ENCODE results near the gene SYT1. TPM values are rescaled to one million over a fixed set of nuclear protein-coding genes. Genes with fewer than 3 reads are reported as not detected.

SYT1 gene
- total RNA-seq, 1 donor from 2014 or later = 19.5 TPM

DNA sequence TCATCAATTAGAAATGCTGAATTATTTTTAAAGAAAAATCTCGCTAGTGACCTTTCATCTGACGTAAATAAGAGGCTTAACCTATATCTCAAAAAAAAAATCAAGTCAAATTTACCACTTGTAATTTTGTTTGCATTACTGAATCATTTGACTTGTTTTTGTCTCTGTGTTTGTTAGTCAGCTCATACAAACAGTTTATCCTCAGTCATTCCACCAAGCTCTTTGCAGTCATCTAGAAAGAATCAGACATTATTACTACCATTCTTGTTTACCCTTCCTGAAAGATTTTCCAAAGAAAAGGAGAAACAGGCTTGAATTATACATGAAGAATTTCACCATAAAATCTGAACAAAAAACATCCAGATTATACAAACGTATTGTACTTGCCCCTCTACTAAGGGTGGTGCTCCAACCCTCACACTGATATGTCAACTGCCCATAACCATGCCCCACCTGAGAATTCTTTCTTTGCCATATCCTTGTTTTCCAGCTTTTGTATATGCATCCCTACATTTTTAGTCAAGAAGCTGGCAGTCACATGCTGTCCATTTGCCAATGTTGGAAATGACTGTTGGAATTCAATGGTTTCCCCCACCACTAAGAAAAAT, 569.0 kb downstream of the SYT1 start:
- H3K4me3 Mint-ChIP-seq = no peak overlapping the region

DNA sequence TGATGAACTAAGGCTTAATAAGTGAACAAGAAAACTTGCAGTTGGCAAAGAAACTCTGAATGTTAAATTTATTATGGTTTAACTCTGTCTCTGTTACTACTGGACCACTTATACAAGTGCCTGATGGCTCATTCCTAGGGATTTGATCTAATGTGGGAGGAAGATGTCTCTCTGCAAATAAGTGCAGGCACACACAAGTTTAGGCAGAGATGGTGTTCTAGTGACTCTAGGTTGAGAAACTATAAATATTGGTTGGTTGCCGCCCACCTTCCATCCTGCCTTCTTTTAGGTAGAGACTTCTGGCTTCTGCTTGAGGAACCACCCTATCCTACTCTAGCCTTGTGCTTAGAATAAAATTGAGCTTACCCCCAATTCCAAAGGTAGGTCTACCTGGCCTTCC, 570.0 kb downstream of the SYT1 start:
- H3K27me3 Mint-ChIP-seq (ENCODE audit: low read depth) = no peaks in the 10 kb centered on the region
- no peak overlapping the region for H3K4me3 Mint-ChIP-seq
- no peaks in the 10 kb centered on the region for H3K9me3 Mint-ChIP-seq
- TF ChIP-seq, protein P1, sequence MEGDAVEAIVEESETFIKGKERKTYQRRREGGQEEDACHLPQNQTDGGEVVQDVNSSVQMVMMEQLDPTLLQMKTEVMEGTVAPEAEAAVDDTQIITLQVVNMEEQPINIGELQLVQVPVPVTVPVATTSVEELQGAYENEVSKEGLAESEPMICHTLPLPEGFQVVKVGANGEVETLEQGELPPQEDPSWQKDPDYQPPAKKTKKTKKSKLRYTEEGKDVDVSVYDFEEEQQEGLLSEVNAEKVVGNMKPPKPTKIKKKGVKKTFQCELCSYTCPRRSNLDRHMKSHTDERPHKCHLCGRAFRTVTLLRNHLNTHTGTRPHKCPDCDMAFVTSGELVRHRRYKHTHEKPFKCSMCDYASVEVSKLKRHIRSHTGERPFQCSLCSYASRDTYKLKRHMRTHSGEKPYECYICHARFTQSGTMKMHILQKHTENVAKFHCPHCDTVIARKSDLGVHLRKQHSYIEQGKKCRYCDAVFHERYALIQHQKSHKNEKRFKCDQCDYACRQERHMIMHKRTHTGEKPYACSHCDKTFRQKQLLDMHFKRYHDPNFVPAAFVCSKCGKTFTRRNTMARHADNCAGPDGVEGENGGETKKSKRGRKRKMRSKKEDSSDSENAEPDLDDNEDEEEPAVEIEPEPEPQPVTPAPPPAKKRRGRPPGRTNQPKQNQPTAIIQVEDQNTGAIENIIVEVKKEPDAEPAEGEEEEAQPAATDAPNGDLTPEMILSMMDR (conservative IDR thresholded peaks at IDR 0.05) = no peak
- no peaks in the 10 kb centered on the region for H3K4me1 Mint-ChIP-seq
- no peaks in the 10 kb centered on the region for H3K36me3 Mint-ChIP-seq (ENCODE audit: low read depth)
- DNase-seq (ENCODE audit: low read depth, low spot score) = no peak
- H3K27ac Mint-ChIP-seq (ENCODE audit: unreplicated experiment) = no peak overlapping the region

More for the DNA sequence above, 569.0 kb downstream of the SYT1 start:
- Mint-ChIP-seq H3K27ac (ENCODE audit: unreplicated experiment) (no peak overlapping the region), H3K4me1 (no peaks in the 10 kb centered on the region), H3K27me3 (ENCODE audit: low read depth) (no peaks in the 10 kb centered on the region), H3K9me3 (no peaks in the 10 kb centered on the region), H3K36me3 (ENCODE audit: low read depth) (no peaks in the 10 kb centered on the region)
- DNase-seq (ENCODE audit: low read depth, low spot score) = no peak
- TF ChIP-seq, protein P1 (conservative IDR thresholded peaks at IDR 0.05) = no peak

DNA sequence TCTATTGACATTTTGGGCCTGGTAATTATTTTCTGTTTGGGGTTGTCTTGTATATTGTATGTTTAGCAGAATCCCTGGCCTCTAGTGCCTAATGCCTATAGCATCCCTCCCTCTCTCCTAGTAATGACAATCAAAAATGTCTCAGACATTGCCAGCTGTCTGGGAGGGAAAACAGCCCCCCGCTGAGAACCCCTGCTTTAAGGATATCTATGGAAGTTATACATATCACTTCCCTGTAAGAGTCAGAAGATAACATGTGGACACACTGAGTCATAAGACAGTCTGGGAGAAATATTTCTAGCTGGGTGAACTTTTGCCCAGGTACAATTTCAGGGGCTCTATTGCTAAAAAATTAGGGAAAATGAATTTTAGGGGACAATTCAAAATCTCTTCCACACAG, 571.2 kb downstream of the SYT1 start:
- Mint-ChIP-seq H3K27ac (ENCODE audit: unreplicated experiment) (no peak overlapping the region), H3K27me3 (ENCODE audit: low read depth) (no peaks in the 10 kb centered on the region), H3K4me3 (no peak overlapping the region), H3K9me3 (no peaks in the 10 kb centered on the region), H3K36me3 (ENCODE audit: low read depth) (no peaks in the 10 kb centered on the region), H3K4me1 (no peaks in the 10 kb centered on the region)
- no peak for DNase-seq (ENCODE audit: low read depth, low spot score)
- TF ChIP-seq, protein P1 (conservative IDR thresholded peaks at IDR 0.05) = no peak

DNA sequence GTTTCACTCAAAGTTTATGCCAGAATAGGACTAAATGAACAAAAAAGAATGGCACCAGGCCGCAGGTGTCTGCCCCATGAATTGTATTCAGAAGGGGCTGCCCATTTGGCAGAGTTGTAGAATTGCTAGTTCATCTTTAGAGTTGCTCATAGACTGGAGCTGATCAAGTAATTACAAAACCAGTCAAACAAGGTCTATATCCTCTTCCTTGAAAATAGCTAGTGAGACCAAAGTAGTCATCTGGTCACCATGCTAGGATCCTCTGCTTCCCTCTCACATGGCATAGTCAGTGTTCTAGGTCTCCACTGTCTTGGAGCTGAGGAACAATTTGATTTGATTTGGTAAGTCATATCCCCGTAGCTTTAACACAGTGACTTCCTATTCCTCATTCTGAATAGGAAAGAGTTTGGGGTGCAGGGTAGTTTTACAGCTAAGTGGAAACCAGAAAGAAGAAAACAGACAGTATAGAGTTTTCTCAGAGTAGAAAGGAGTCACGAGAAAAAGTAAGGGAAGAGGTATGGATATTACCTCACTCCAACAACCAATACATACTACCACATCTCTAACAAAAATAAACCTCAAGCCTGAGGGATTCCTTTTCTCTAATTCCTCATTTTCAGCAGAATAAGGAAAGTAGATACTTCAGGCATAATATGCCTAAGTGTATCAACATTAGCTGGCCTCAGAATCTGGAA, 574.1 kb downstream of the SYT1 start:
- no peaks in the 10 kb centered on the region for H3K9me3 Mint-ChIP-seq
- no peak overlapping the region for H3K27ac Mint-ChIP-seq (ENCODE audit: unreplicated experiment)
- H3K27me3 Mint-ChIP-seq (ENCODE audit: low read depth) = no peaks in the 10 kb centered on the region
- no peaks in the 10 kb centered on the region for H3K4me1 Mint-ChIP-seq
- H3K36me3 Mint-ChIP-seq (ENCODE audit: low read depth) = no peaks in the 10 kb centered on the region
- no peak overlapping the region for H3K4me3 Mint-ChIP-seq
- DNase-seq (ENCODE audit: low read depth, low spot score) = no peak
- TF ChIP-seq, protein P1 (conservative IDR thresholded peaks at IDR 0.05) = no peak

DNA sequence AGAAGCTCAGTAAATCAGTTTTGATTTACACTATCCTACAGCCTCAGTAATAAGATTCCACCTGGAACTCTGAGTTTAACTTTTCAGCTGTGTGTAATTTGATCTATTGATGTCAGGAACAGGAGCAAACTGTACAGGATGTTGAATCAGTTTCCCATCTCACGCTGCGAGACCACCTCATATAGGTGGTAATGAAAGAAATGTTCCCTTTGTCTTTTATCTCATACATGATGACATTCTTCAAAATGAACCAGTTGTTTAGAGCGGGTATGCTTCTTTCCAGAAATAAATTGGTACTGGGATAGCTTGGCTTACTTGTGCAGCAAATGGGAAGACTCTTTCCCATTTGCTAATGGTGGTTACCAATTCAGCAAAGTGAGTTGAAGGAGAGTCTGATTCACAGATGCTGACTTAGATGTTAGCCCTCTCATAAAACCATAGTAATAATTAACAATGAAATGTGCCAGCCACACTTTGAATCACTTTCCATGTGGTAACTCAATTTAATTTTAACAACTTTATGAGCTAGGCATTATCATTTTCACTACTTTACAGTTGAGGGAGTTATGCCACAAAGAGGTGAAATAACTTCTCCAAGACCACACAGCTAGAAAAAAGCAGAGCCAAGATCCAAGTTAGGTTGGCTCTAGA, 574.7 kb downstream of the SYT1 start:
- DNase-seq (ENCODE audit: low read depth, low spot score) = no peak
- no peak overlapping the region for H3K27ac Mint-ChIP-seq (ENCODE audit: unreplicated experiment)
- H3K4me1 Mint-ChIP-seq = peaks cover 3% of the 10 kb centered on the region
- no peak overlapping the region for H3K4me3 Mint-ChIP-seq
- no peaks in the 10 kb centered on the region for H3K9me3 Mint-ChIP-seq
- TF ChIP-seq, protein P1 (conservative IDR thresholded peaks at IDR 0.05) = no peak
- H3K36me3 Mint-ChIP-seq (ENCODE audit: low read depth) = peaks cover 3% of the 10 kb centered on the region
- H3K27me3 Mint-ChIP-seq (ENCODE audit: low read depth) = no peaks in the 10 kb centered on the region

Measured in neural crest cell (in vitro differentiated cells).